Activated CD4-positive, alpha-beta memory T cell treated with anti-CD3 and anti-CD28 coated beads for 36 hours (primary cell): ENCODE results near the gene ATP6V1G2. TPM values are rescaled to one million over a fixed set of nuclear protein-coding genes. Genes with fewer than 3 reads are reported as not detected.
"Not testable (repeated sequence)": the region's sequence is repeated elsewhere in the genome, so short reads cannot be mapped to it uniquely, and the experiment has no call there.

Experiments
- CTCF ChIA-PET: fragments of 350-600 bp; sonication (Branson Sonifier 250); formaldehyde crosslinking; loops from one replicate; lab custom pipeline; 2021; ENCODE audit warnings: antibody characterized with exemption, inconsistent platforms; lab: Charles Lee
- POLR2A ChIA-PET: fragments of 350-600 bp; sonication (Branson Sonifier 250); formaldehyde crosslinking; loops from one replicate; lab custom pipeline; 2021; ENCODE audit warnings: antibody characterized with exemption; lab: Charles Lee
- DNase-seq: peaks from one replicate; pipeline ENCODE4 v3.0.0-alpha.2; 2020
- H3K27ac Mint-ChIP-seq: one replicate; pipeline ENCODE4 v1.8.0; 2021; ENCODE audit warnings: mixed read lengths
- H3K27me3 Mint-ChIP-seq: one replicate; pipeline ENCODE4 v1.8.0; 2021; ENCODE audit warnings: mixed read lengths
- H3K36me3 Mint-ChIP-seq: one replicate; pipeline ENCODE4 v1.8.0; 2021; ENCODE audit warnings: mixed read lengths
- H3K4me1 Mint-ChIP-seq: one replicate; pipeline ENCODE4 v1.8.0; 2021; ENCODE audit warnings: low read depth, mixed read lengths
- H3K4me3 Mint-ChIP-seq: one replicate; pipeline ENCODE4 v1.8.0; 2021; ENCODE audit warnings: mild to moderate bottlenecking, mixed read lengths
- H3K9me3 Mint-ChIP-seq: one replicate; pipeline ENCODE4 v1.8.0; 2021; ENCODE audit warnings: mixed read lengths
- intact Hi-C: fragments of 100-400 bp; cut with micrococcal nuclease; formaldehyde crosslinking; loops from one replicate; pipeline ENCODE4 v1.15.1; 2023
- total RNA-seq, 2 experiments: library from RNA; stranded (reverse); gene quantifications; one replicate each; pipeline ENCODE4 v1.2.3, GENCODE V29; 2021

Gene ATP6V1G2
- total RNA-seq = 1 to 10 TPM; 1.4 to 1.6 TPM

- DNase-seq = peak; percentile 95
- peaks cover 43% of the 10 kb centered on the region for H3K4me1 Mint-ChIP-seq
- H3K36me3 Mint-ChIP-seq = peaks cover 14% of the 10 kb centered on the region
- POLR2A ChIA-PET = interaction anchor here (1.0 to 9.0 kb wide), 3 partner anchors 33 to 52 kb away, joined by 3 to 125 read pairs (median 5); partner anchors contain the start of genes LTB and TNF
- CTCF ChIA-PET = interaction anchor here (0.6 to 29.2 kb wide), 11 partner anchors 10 to 469 kb away, joined by 3 to 1658 read pairs (median 4); partner anchors contain the start of genes APOM, BAG6, LST1 and LTA
- no peaks in the 10 kb centered on the region for H3K27me3 Mint-ChIP-seq
- peak within 1 kb of the TSS; percentile 76 for H3K4me3 Mint-ChIP-seq
- H3K27ac Mint-ChIP-seq = peak within 1 kb of the TSS; percentile 89
- no peaks in the 10 kb centered on the region for H3K9me3 Mint-ChIP-seq
- intact Hi-C loops = loop anchor here (1.0 to 5.0 kb wide), 6 partner anchors 26 to 284 kb away; partner anchors contain the start of genes CLIC1, LTA and PRRC2A
These were observed at the start of gene ATP6V1G2 for GRCh38 chr6:31546339-31546957. ATP6V1G2 (minus strand) TSS chr6:31546608; CDS start chr6:31546559, 49 bp downstream.

GRCh38 chr6:31592396-31592771 is 46.0 kb upstream of the ATP6V1G2 start:
- intact Hi-C loops = no loop called here
- POLR2A ChIA-PET = interaction anchor here (0.9 to 7.3 kb wide), 4 partner anchors 14 to 51 kb away, joined by 3 to 115 read pairs (median 4); partner anchors contain the start of genes DDX39B, LTB and TNF
- Mint-ChIP-seq H3K36me3 (peaks cover 1% of the 10 kb centered on the region), H3K27me3 (no peaks in the 10 kb centered on the region), H3K27ac (peak overlapping the region; percentile 81), H3K9me3 (no peaks in the 10 kb centered on the region), H3K4me3 (peak overlapping the region; percentile 59), H3K4me1 (peaks cover 48% of the 10 kb centered on the region)
- DNase-seq = no peak
- CTCF ChIA-PET = interaction anchor here (14.7 to 28.8 kb wide), 2 partner anchors 11 to 40 kb away, joined by 740 to 1658 read pairs; partner anchors contain the start of genes ATP6V1G2, DDX39B, LST1 and LTB

- POLR2A ChIA-PET = interaction anchor here (0.7 to 18.2 kb wide), 2 partner anchors 19 to 96 kb away, joined by 3 to 259 read pairs; partner anchors contain the start of genes LTA and TNF
- H3K27ac Mint-ChIP-seq, intact Hi-C loops: not testable (repeated sequence)
These were observed 44.3 kb upstream of the ATP6V1G2 start for GRCh38 chr6:31590691-31591090.

GRCh38 chr6:31588871-31589650 is 42.7 kb upstream of the ATP6V1G2 start:
- H3K36me3 Mint-ChIP-seq = peaks cover 1% of the 10 kb centered on the region
- H3K4me3 Mint-ChIP-seq = no peak overlapping the region
- no peak overlapping the region for H3K27ac Mint-ChIP-seq
- ChIA-PET CTCF (interaction anchor here (14.7 to 28.8 kb wide), 3 partner anchors 4 to 36 kb away, joined by 740 to 1658 read pairs (median 740); partner anchors contain the start of genes ATP6V1G2, DDX39B, LST1 and LTB), POLR2A (interaction anchor here (0.6 to 18.2 kb wide), 4 partner anchors 9 to 29 kb away, joined by 3 to 259 read pairs (median 4); partner anchors contain the start of genes LTA and TNF)
- no peaks in the 10 kb centered on the region for H3K27me3 Mint-ChIP-seq
- intact Hi-C loops = no loop called here
- no peak for DNase-seq
- H3K4me1 Mint-ChIP-seq = peaks cover 66% of the 10 kb centered on the region
- H3K9me3 Mint-ChIP-seq = no peaks in the 10 kb centered on the region

More at GRCh38 chr6:31590691-31591090, 44.3 kb upstream of the ATP6V1G2 start:
- H3K36me3 Mint-ChIP-seq, DNase-seq, H3K4me3 Mint-ChIP-seq, H3K9me3 Mint-ChIP-seq, H3K27me3 Mint-ChIP-seq: not testable (repeated sequence)
- H3K4me1 Mint-ChIP-seq = peaks cover 59% of the 10 kb centered on the region
- CTCF ChIA-PET = interaction anchor here (1.0 to 28.8 kb wide), 4 partner anchors 8 to 38 kb away, joined by 3 to 1658 read pairs (median 372); partner anchors contain the start of genes ATP6V1G2, DDX39B, LST1 and LTB

- H3K9me3 Mint-ChIP-seq = no peaks in the 10 kb centered on the region
- intact Hi-C loops = no loop called here
- no peaks in the 10 kb centered on the region for H3K27me3 Mint-ChIP-seq
- peak overlapping the region; percentile 89 for H3K27ac Mint-ChIP-seq
- H3K4me1 Mint-ChIP-seq = peaks cover 66% of the 10 kb centered on the region
- ChIA-PET CTCF (interaction anchor here (9.1 to 28.8 kb wide), 4 partner anchors 4 to 36 kb away, joined by 95 to 1658 read pairs (median 740); partner anchors contain the start of genes ATP6V1G2, DDX39B, LST1 and LTA), POLR2A (interaction anchor here (0.6 to 18.2 kb wide), 3 partner anchors 8 to 22 kb away, joined by 3 to 259 read pairs (median 4); partner anchors contain the start of genes LTA and TNF)
- H3K36me3 Mint-ChIP-seq = peaks cover 2% of the 10 kb centered on the region
- peak overlapping the region; percentile 72 for H3K4me3 Mint-ChIP-seq
- DNase-seq = no peak
These were observed 41.7 kb upstream of the ATP6V1G2 start for GRCh38 chr6:31587791-31588777.

GRCh38 chr6:31586599-31587281 is 40.3 kb upstream of the ATP6V1G2 start:
- no peaks in the 10 kb centered on the region for H3K9me3 Mint-ChIP-seq
- DNase-seq = peak; percentile 36
- intact Hi-C loops = no loop called here
- ChIA-PET POLR2A (interaction anchor here (0.9 to 18.2 kb wide), 4 partner anchors 15 to 57 kb away, joined by 3 to 259 read pairs (median 6); partner anchors contain the start of genes DDX39B, LTA and TNF), CTCF (interaction anchor here (0.8 to 28.8 kb wide), 7 partner anchors 6 to 204 kb away, joined by 3 to 1658 read pairs (median 95); partner anchors contain the start of genes ATP6V1G2, DDX39B, GPANK1 and LST1)
- peaks cover 8% of the 10 kb centered on the region for H3K36me3 Mint-ChIP-seq
- H3K4me3 Mint-ChIP-seq = peak overlapping the region; percentile 72
- peak overlapping the region; percentile 89 for H3K27ac Mint-ChIP-seq
- H3K27me3 Mint-ChIP-seq = no peaks in the 10 kb centered on the region
- peaks cover 63% of the 10 kb centered on the region for H3K4me1 Mint-ChIP-seq

GRCh38 chr6:31586008-31586407 is 39.6 kb upstream of the ATP6V1G2 start, which contains the start of gene LST1:
LST1 (plus strand) TSS chr6:31586277; CDS start chr6:31587300, 1,023 bp downstream.
- peak; percentile 34 for DNase-seq
- intact Hi-C loops = no loop called here
- POLR2A ChIA-PET = interaction anchor here (1.1 to 18.2 kb wide), 3 partner anchors 14 to 44 kb away, joined by 3 to 259 read pairs (median 8); partner anchors contain the start of genes DDX39B, LTA and TNF

GRCh38 chr6:31585491-31585890 is 39.1 kb upstream of the ATP6V1G2 start:
- H3K4me3 Mint-ChIP-seq = peak overlapping the region; percentile 72
- peak overlapping the region; percentile 89 for H3K27ac Mint-ChIP-seq
- ChIA-PET CTCF (interaction anchor here (1.0 to 28.8 kb wide), 7 partner anchors 4 to 79 kb away, joined by 3 to 1658 read pairs (median 95); partner anchors contain the start of genes ATP6V1G2, DDX39B, GPANK1 and LST1), POLR2A (interaction anchor here (2.0 to 18.2 kb wide), 2 partner anchors 14 to 26 kb away, joined by 8 to 259 read pairs; partner anchors contain the start of genes LTA and TNF)
- intact Hi-C loops = loop anchor here (1.0 kb wide), 1 partner anchor 12 kb away; no protein-coding TSS in a partner anchor
- peaks cover 63% of the 10 kb centered on the region for H3K4me1 Mint-ChIP-seq
- no peaks in the 10 kb centered on the region for H3K9me3 Mint-ChIP-seq
- DNase-seq = peak; percentile 77
- no peaks in the 10 kb centered on the region for H3K27me3 Mint-ChIP-seq
- H3K36me3 Mint-ChIP-seq = peaks cover 18% of the 10 kb centered on the region

More at GRCh38 chr6:31586008-31586407, 39.6 kb upstream of the ATP6V1G2 start, which contains the start of gene LST1:
- Mint-ChIP-seq H3K27ac (peak within 1 kb of the TSS; percentile 89), H3K36me3 (peaks cover 14% of the 10 kb centered on the region), H3K9me3 (no peaks in the 10 kb centered on the region), H3K4me1 (peaks cover 63% of the 10 kb centered on the region), H3K27me3 (no peaks in the 10 kb centered on the region), H3K4me3 (peak within 1 kb of the TSS; percentile 72)
- CTCF ChIA-PET = interaction anchor here (1.0 to 28.8 kb wide), 7 partner anchors 5 to 79 kb away, joined by 3 to 1658 read pairs (median 95); partner anchors contain the start of genes ATP6V1G2, DDX39B, GPANK1 and LST1

GRCh38 chr6:31582230-31582643 is 35.8 kb upstream of the ATP6V1G2 start, which contains the start of gene LTB:
LTB (minus strand) TSS chr6:31582424; CDS start chr6:31582417, 7 bp downstream.
- peak within 1 kb of the TSS; percentile 92 for H3K27ac Mint-ChIP-seq
- peaks cover 36% of the 10 kb centered on the region for H3K36me3 Mint-ChIP-seq
- peak within 1 kb of the TSS; percentile 97 for H3K4me3 Mint-ChIP-seq
- POLR2A ChIA-PET = interaction anchor here (0.6 to 18.2 kb wide), 7 partner anchors 10 to 70 kb away, joined by 3 to 259 read pairs (median 115); partner anchors contain the start of genes ATP6V1G2, LTA, NCR3 and NFKBIL1
- no peaks in the 10 kb centered on the region for H3K9me3 Mint-ChIP-seq
- H3K4me1 Mint-ChIP-seq = peaks cover 58% of the 10 kb centered on the region
- intact Hi-C loops = no loop called here
- DNase-seq = peak; percentile 71
- H3K27me3 Mint-ChIP-seq = no peaks in the 10 kb centered on the region
- CTCF ChIA-PET = interaction anchor here (0.8 to 28.8 kb wide), 7 partner anchors 8 to 90 kb away, joined by 3 to 1658 read pairs (median 21); partner anchors contain the start of genes ATP6V1G2, DDX39B, LST1 and LTA
